ENCODE results near the gene CDH23. TPM values are rescaled to one million over a fixed set of nuclear protein-coding genes. Genes with fewer than 3 reads are reported as not detected.

CDH23 gene
- total and polyA plus RNA-seq, 10 donors, result 2.0 to 19.9 (median 11.0) TPM

- WGBS, 5 donors, result 33 to 58% (median 50%) methylated on average over 11 to 22 of the region's 22 CpGs
- Histone ChIP-seq H3K4me1 (peaks cover 2 to 61% (median 41%) of the 10 kb centered on the region in 6 donors), H3K27ac (peak overlapping the region in 3 of 8 donors; percentile 7 to 92 (median 32)), H3K27me3 (replicated peaks in 1 of 7) (no peaks in the 10 kb centered on the region), H3K4me3 (peak overlapping the region in 1 of 8 donors; percentile 4), H3K36me3 (peaks cover 0 to 75% (median 24%) of the 10 kb centered on the region in 6 donors), H3K9me3 (no peaks in the 10 kb centered on the region)
- peak; percentile 96 for DNase-seq
- TF ChIP-seq POLR2AphosphoS5 (IDR thresholded peaks at IDR 0.05) (peak; percentile 71 to 87 (median 76)), CTCF (IDR thresholded peaks at IDR 0.05 in 8 of 11, conservative IDR thresholded peaks at IDR 0.05 in 3 of 11) (peak; percentile 93 to 98 (median 96)), POLR2A (IDR thresholded peaks at IDR 0.05) (no peak)
- intact Hi-C loops (cut with DNase I; ENCODE audit: low total_unique reads), result loop anchor here (10.0 kb wide), 2 partner anchors 427 to 497 kb away; partner anchors contain the start of gene SLC29A3
These were observed 415.5 kb downstream of the CDH23 start for GRCh38 chr10:71812016-71812912.

GRCh38 chr10:71812913-71813590 is 416.3 kb downstream of the CDH23 start:
- H3K27me3 ChIP-seq (replicated peaks in 1 of 7), result no peaks in the 10 kb centered on the region
- intact Hi-C loops (cut with DNase I; ENCODE audit: low total_unique reads), result loop anchor here (10.0 kb wide), 2 partner anchors 428 to 498 kb away; partner anchors contain the start of gene SLC29A3
- TF ChIP-seq POLR2A (IDR thresholded peaks at IDR 0.05), result no peak
- TF ChIP-seq POLR2AphosphoS5 (IDR thresholded peaks at IDR 0.05), result peak; percentile 28 to 70 (median 30)
- 42 to 86% (median 80%) methylated on average over 4 to 11 of the region's 11 CpGs for WGBS, 5 donors
- no peak for DNase-seq
- peaks cover 0 to 83% (median 32%) of the 10 kb centered on the region in 6 donors for H3K36me3 ChIP-seq
- peak overlapping the region in 1 of 8 donors; percentile 92 for H3K27ac ChIP-seq
- H3K4me1 ChIP-seq, result peaks cover 6 to 69% (median 48%) of the 10 kb centered on the region in 6 donors
- H3K4me3 ChIP-seq, result no peak overlapping the region
- no peaks in the 10 kb centered on the region for H3K9me3 ChIP-seq

- no peaks in the 10 kb centered on the region for H3K9me3 ChIP-seq
- H3K4me3 ChIP-seq, result no peak overlapping the region
- peaks cover 2 to 94% (median 50%) of the 10 kb centered on the region in 6 donors for H3K36me3 ChIP-seq
- intact Hi-C loops (cut with DNase I; ENCODE audit: low total_unique reads), result loop anchor here (10.0 kb wide), 2 partner anchors 430 to 500 kb away; partner anchors contain the start of gene SLC29A3
- no peaks in the 10 kb centered on the region for H3K27me3 ChIP-seq (replicated peaks in 1 of 7)
- TF ChIP-seq POLR2AphosphoS5 (IDR thresholded peaks at IDR 0.05) (peak; percentile 38 to 70 (median 57)), CTCF (IDR thresholded peaks at IDR 0.05 in 8 of 11, conservative IDR thresholded peaks at IDR 0.05 in 3 of 11) (no peak)
- H3K4me1 ChIP-seq, result peaks cover 6 to 88% (median 66%) of the 10 kb centered on the region in 6 donors
- peak; percentile 77 for DNase-seq
- H3K27ac ChIP-seq, result peak overlapping the region in 5 of 8 donors; percentile 29 to 92 (median 85)
- WGBS, 5 donors, result 82 to 97% (median 93%) methylated on average over 2 to 26 of the region's 26 CpGs
These were observed 418.2 kb downstream of the CDH23 start for GRCh38 chr10:71814922-71815411.

- peak overlapping the region in 6 of 8 donors; percentile 32 to 92 (median 86) for H3K27ac ChIP-seq
- H3K4me1 ChIP-seq, result peaks cover 6 to 93% (median 68%) of the 10 kb centered on the region in 6 donors
- no peaks in the 10 kb centered on the region for H3K9me3 ChIP-seq
- WGBS, 5 donors, result 87 to 93% (median 90%) methylated on average over 15 of the region's 15 CpGs
- no peak for TF ChIP-seq POLR2A (IDR thresholded peaks at IDR 0.05)
- TF ChIP-seq POLR2AphosphoS5 (IDR thresholded peaks at IDR 0.05), result peak in 2 of 3 donors; percentile 36 to 67
- H3K4me3 ChIP-seq, result no peak overlapping the region
- no peaks in the 10 kb centered on the region for H3K27me3 ChIP-seq (replicated peaks in 1 of 7)
- intact Hi-C loops (cut with DNase I; ENCODE audit: low total_unique reads), result loop anchor here (10.0 kb wide), 2 partner anchors 431 to 501 kb away; partner anchors contain the start of gene SLC29A3
- H3K36me3 ChIP-seq, result peaks cover 4 to 94% (median 57%) of the 10 kb centered on the region in 6 donors
- peak; percentile 70 for DNase-seq
These were observed 418.9 kb downstream of the CDH23 start for GRCh38 chr10:71815515-71816130.
